HG03280 (cell line): ENCODE data around the gene TTBK2.

Source experiments
- ATAC-seq: cut with Tn5 transposase; IDR thresholded peaks from one replicate; pipeline ENCODE4 v1.9.1; 2021; ENCODE audit warnings: mild to moderate bottlenecking, moderate library complexity; ENCODE audit not compliant: unreplicated experiment

Gene TTBK2

DNA sequence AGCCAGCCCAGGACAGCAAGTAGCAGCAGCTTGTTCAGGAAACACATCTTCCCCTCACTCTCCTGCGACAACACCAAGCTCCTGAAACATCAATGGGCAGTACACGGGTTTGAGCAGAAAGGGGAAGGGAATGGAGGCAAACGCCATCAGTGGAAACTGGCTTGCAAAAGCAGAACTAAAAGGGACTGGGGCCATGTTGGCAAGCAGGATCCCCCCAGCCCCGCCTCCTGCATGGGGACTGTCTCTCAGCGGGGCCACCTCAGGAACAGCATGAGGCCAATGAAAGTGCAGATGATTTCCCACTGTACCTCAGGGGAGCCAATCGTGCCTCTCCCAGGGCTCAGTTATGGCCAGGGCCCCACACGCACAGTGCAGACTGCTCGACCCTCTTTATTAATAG, 190.4 kb downstream of the TTBK2 start:
- no peak for ATAC-seq

DNA sequence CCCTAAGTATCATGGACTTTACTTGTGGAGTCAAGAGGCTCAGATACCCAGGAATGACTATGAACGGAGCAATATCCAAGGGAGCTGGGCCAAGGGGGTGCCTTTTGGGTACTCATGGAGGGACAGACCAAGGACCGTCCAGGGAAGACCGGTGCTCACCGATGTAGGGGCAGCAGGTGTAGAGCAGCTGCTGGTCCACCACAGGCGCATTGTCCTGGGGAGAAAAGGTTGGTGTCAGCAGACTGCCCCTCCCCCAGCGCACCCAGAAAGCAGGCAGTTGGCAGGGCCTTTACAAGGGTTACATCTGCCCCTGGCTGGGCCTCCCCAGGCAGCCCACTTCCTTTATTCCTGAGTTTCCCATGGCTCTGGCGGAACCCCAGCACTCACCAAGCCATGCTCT, 191.2 kb downstream of the TTBK2 start:
- no peak for ATAC-seq

DNA sequence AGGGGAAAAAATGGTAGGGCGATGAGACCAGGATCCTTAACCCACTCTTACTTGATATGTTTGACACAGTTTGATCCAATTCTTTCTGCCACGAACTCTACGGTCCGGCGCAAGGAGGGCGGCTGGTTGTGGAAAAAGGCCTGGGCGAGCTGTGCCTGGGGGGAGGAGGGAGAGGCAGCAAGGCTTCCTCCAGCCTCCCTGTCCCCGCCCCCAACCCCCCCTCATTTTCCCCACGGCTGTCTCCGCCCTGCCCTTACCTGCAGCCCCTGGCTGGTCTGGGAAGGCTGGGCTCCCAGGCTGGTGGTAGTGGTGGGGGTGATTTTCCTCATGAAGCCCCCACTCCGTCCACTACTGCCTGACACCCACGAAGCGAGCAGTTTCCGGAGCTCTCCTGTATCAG, 191.6 kb downstream of the TTBK2 start:
- no peak for ATAC-seq

DNA sequence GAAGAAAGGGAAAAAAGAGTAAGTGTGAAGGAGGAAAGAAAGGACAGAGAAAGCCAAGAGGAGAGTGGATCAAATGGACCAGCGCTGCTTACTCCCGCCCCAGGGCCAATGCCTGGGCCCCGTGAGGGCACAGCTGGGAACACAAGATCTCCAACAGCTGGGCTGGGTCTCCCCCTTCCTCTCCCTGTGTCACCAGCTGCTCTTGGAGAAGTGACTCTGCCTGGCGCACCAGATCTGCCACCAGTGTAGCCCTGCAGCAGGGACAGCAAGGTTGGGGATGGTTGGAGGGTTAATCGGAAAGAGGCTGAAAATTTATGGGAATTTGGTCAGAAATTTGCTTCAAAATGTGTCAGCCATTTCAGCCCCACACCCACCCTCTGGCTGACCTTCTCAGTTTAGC, 192.0 kb downstream of the TTBK2 start:
- no peak for ATAC-seq

DNA sequence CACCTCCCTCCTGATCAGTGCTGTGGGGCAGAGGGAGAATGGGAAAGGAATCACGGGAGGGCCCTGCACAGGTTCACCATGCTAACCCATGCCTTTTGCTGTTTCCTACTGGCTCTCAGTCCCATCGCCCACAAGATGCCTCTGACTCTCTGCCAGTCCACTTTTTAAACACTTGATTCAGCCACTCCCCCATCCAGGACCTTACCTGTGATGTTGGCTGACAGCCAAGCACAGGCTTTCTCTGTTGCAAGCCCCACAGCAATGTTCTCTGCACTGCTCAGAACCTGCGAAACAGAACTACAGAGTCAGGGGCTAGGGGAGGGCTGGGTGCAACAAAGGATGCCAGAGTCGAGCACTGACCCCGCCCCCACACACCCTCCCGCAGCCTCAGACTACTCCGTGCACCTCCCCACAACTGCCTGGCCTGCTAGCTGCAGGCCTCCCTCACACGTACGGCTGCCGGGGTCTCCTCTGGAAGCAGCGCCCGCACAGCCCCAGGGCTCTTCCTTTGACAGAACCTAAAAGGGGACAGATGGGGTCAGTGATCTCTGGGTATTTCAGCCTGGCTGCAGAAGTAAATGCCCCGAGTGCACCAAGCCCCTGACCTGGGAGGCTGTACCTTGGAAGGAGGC, 192.7 kb downstream of the TTBK2 start:
- no peak for ATAC-seq

DNA sequence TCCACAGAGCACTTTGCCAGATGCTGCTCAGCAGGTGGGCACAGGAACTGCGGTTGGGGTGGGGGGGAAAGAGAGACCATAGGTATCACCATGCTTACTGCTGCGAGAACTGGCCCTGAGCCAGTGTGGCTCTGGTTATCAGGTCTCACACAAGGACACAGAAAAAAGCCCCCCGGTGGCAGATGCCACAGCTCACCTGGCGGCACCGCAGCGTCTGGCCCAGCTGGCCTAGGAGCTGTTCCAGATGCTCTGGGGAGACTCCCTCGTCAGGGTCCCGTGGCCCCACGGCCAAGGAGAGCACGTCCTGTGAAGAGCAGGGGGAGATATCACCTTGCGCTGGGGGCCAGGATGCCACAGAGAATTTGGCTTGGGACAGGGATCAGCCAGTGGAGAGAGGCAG, 194.5 kb downstream of the TTBK2 start:
- no peak for ATAC-seq

DNA sequence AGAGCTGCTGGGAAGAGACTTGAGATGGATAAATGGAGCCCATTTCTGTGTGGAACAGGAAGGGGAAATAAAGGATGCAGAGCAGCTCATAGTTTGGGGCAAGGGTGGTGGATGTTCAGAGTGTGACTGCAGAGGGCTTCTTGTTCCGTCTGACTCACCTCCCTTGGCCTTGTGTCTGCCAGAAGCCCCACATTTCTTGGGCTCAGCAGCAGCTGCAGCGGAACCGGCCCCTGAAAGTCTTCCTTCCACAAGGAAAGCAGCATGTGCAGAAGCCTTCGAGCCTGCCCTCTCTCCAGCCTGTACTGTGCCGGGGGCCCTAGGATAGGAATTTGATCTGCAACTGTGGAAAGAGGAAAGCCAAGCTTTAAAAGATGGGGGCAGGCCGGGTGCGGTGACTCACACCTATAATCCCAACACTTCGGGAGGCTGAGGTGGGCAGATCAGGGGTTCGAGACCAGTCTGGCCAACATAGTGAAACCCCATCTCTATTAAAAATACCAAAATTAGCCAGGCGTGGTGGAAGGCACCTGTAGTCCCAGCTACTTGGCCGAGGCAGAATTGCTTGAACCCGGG, 195.2 kb downstream of the TTBK2 start:
- no peak for ATAC-seq

DNA sequence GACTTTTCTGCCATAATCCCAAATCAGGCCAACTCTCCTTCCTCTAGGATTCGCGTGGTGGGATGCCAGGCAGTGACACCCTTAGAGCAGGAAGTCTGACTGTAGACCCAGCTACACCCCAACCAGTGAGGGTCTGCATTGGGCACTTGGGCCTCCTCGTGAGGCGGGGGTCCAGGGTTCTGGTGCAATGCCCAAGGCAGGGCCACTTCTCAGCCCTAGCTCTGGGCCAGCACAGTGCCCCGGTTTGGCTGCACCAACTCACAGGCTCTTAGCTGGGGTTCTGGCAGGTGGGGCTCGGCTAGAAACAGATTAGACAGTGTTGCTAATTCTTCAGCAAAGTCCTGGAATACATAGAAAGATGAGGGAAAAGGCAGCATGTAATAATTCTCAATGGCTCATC, 196.3 kb downstream of the TTBK2 start:
- no peak for ATAC-seq

DNA sequence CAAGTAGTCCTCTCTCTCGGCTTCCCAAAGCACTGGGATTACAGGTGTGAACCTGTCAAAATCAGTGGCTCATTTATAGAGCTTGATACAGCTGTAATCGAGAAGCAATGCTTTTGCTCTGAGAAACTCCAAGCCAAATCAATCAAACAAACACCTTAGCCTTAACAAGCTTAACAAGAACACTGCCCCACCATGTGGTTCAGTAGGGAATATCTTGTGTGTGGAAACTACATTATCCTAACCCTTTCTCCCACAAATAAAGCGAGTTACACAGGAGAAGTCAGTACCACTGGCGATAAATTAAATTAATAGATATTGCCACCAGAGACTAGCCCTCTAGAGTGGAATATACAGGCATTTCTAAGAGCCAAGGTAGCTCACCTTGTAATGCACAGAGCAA, 197.5 kb downstream of the TTBK2 start:
- ATAC-seq: no peak

DNA sequence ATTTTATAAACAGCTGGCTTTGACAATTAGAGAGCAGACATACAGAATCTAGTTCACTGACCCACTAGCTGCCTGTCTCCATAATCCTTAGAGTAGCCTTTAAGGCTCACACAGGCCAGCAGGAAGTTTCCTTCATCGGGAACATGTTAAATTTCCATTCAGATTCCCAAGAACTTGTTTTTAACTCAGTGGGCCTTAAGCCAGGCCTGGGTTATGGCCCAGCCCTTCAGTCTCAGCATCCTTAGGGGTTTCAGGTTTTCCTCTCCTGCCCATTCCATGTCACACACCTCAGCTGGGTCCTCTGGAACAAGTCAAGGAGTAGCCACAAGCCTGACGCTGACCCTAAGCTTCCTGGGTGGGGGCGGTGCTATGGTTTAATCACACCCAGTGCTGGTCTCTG, 198.7 kb downstream of the TTBK2 start:
- no peak for ATAC-seq

DNA sequence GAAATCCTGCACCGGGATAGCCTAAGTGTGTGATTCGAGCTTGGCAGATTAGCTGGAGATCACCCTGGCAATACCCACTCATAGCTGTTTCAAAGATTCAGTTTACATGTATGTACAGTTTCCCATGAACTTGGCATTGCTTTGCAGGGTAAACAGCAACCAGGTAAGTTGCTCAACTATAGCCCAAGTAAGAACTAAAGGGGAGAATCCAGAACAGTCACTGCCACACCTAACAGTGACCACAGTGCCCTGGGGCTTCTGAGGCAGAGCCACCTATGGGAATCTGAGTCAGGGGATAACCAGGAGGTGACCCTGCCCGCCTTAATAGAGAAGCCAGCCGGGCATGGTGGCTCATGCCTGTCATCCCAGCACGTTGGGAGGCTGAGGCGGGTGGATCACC, 199.6 kb downstream of the TTBK2 start:
- ATAC-seq: no peak

DNA sequence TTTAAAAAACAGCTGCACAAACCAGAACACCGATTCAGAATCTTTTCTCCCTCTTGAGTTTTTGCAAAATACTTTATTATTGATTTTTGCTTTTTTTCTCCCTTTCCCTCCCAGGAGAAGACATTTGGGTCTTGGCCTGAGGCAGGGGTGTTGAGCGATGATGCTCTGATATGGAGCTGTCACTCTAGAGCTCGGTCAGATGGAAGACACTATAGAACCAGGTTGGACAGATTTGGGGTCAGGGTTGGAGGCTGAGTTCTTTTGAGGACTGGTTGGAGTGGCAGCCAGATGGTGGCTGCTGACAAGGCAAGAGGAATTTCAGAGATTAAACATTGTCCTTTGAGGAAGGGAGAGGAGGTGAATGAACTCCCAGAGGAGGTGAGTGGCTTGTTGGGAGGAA, 200.5 kb downstream of the TTBK2 start:
- ATAC-seq: no peak

DNA sequence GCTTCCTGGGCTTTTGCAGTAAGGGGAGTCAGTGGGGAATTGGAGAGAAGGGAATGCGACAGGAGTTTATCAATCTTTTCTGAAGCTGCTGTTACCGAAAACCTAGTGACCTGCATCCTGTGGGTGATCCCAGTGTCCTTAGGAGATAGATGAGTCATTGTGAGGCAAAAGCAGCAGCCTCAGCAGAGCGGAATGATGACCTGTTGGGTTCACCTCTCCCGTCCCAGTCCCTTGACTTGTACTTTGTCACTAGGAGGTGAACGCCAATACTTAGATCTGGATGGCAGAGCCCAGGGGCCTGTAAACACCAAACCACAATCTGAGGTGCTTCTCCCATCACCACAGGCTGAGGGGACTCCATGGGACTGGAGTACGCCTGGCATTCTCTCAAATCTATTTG, 201.5 kb downstream of the TTBK2 start:
- ATAC-seq: no peak

DNA sequence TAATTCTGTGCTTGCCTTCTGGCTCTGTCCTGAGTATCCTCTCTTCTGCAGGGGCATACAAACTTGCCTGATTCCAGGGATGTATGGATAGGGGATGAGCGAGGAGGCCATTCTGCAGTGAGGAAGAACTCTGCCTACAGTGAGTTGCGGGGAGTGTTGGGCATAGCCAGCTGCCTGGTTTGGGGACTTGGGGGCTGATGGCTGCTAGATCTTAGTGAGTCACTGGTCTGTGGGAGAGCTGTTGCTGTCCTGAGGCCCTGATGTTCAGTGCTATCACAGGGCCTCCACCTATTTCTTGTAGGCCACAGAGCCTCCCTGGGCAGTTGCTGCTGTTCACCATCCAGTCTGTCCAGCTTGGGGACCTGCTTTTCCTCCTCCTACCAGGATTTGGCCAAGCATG, 204.0 kb downstream of the TTBK2 start:
- no peak for ATAC-seq

DNA sequence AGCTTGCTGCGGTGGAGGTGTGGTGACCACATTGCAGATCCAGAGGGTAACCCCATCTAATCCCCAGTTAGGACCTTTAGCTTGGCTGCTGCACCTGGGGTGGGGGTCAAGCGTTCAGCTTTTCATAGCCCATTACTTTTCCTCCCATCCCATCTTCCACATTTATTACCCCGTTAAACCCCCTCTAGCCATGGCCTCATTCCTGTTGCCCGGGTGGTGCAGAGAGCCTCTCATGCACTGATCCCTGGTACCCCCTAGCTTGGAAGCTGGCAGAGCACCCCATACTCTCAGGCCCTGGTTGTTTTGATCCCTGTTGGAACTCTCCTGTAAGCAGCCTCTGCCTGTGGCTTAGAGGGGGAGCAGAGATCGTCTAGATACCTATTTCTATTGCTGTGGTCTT, 204.5 kb downstream of the TTBK2 start:
- ATAC-seq: no peak

DNA sequence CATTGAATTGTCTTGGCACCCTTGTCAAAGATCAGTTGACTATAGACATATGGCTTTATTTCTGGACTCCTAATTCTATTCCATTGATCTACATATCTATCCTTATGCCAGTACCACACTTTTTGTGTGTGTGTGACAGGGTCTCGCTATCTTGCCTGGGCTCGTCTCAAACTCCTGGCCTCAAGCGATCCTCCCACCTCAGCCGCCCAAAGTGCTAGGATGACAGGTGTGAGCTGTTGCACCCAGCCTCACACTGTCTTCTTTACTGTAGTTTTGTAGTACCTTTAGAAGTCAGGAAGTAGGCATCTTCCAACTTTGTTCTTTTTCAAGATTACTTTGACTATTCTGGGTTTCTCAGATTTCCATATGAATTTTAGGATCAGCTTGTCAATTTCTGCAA, 208.0 kb downstream of the TTBK2 start:
- no peak for ATAC-seq

DNA sequence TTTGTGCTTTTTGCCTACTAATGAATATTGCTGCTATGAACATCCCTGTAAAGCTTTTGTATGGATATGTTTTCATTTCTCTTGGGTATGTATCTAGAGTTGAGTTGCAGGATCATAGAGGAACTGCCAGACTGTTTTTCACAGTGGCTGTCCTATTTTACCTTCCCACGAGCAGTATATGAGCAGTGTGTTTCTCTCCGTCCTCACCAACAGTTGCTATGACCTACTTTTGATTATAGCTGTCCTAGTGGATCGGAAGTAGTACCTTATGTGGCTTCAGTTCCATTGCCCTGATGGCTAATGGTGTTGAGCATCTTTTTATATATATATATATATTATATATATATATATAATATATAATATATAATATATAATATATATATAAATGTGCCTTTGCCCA, 208.8 kb downstream of the TTBK2 start:
- no peak for ATAC-seq

DNA sequence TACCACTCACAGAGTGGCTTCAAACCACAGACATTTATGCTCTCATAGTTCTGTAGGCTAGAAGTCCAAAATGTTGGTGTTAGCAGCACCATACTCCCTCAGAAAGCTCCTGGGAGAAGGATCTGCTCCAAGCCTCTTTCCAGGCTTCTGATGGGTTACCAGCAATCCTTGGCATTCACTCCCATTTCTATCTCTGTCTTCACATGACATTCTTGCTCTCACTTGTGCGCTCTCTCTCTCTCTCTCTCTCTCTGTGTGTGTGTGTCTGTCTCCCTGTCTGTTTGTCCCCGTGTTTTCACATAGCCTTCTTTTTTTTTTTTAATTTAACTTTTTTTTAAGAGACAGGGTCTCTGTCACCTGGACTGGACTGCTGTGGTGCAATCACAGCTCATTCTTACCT, 209.9 kb downstream of the TTBK2 start:
- ATAC-seq: no peak

DNA sequence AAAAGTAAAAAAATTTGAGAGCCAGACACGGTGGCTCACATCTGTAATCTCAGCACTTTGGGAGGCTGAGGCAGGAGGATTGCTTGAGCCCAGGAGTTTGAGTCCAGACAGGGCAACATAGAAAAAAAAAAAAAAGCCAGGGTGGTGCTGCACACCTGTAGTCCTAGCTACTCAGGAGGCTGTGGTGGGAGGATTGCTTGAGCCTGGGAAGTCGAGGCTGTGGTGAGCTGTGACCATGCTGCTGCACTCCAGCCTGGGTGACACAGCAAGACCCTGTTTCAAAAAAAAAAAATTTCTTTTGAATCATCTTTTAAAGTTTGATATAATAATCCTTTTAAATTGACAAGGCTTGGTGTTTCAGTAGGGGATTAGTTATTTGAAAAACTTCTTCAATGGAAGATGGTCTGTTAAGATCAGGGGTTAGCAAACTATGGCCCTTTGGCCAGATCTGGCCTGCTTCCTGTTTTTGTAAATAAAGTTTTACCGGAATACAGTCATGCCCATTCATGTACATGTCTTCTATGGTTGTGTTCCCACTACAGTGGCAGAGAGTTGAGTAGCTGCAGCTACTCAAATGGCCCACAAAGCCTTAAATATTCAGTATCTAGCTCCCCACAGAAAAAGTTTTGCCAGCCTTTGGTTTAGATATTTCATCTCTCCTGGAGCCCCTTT, 212.6 kb downstream of the TTBK2 start:
- ATAC-seq: no peak

DNA sequence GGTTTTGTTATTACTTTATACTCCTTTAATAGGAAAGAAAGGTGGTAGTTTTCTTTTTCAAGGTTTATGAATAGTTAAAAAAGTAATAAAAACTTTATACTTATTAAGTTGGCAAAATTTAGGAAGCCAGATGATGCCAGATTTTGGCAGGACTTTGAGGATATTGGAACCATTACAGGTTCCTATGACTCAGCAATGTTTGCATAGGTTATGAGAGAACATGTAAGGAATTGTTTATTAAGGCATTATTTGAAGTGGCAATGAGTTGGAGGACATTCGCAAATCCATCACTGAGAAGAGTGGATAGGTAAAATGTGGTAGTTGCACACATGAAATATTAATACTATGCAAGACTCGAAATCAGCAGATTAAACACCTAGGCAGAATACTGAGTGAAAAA, 213.5 kb downstream of the TTBK2 start:
- ATAC-seq: no peak

DNA sequence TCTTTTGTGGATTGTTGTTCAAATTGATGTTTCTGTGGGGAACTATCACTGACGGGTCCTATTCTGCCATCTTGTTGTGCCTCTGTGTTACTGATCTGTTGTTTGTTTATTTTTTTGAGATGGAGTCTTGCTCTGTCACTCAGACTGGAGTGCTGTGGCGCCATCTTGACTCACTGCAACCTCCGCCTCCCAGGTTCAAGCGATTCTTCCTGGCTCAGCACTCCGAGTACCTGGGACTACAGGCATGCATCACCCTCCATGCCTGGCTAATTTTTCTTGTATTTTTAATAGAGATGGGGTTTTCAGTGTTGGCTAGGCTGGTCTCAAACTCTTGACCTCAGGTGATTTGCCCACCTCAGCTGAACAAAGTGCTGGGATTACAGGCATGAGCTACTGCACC, 215.2 kb downstream of the TTBK2 start:
- ATAC-seq: no peak

DNA sequence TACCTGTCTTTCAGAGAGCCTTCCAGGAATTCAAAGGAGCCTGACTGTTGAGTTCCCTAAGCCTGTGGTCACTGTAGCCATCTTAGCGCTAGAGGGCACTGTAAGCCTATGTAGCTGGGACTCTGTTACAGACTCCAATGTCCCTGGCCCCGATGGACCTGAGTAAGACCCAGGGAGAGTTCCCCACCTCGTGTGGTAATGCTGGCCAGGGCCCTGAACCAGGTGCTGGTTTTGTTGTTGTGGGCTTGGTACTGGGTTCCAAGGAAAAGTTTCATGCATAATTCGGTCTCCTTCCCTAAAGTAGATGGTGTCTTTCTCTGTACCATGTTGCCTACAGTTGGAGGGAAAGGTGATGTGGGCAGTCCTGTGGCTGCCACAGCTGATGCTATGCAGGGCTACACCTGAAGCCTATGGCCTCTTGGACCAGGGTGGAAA, 216.1 kb downstream of the TTBK2 start:
- ATAC-seq: peak; percentile 76

DNA sequence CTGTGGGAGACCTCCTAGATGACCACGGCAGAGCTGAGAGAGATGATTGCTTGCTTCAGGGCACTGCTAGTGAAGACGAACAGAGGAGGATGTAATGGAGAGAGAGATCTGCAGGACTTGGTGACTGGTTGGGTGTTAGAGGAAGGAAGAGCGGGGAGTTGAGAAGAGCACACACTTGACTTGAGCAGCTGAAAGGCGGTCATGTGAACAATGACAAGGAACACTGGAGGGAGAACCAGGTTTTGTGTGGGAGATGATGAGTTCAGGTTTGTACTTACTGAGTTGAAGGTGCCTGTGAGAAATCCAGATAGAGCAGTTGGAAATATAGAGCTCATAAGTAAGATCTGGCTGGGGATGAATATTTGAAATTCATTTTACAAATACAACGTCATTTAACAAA, 224.0 kb downstream of the TTBK2 start:
- no peak for ATAC-seq
